ENCODE measurements around the gene TTLL13.

DNA sequence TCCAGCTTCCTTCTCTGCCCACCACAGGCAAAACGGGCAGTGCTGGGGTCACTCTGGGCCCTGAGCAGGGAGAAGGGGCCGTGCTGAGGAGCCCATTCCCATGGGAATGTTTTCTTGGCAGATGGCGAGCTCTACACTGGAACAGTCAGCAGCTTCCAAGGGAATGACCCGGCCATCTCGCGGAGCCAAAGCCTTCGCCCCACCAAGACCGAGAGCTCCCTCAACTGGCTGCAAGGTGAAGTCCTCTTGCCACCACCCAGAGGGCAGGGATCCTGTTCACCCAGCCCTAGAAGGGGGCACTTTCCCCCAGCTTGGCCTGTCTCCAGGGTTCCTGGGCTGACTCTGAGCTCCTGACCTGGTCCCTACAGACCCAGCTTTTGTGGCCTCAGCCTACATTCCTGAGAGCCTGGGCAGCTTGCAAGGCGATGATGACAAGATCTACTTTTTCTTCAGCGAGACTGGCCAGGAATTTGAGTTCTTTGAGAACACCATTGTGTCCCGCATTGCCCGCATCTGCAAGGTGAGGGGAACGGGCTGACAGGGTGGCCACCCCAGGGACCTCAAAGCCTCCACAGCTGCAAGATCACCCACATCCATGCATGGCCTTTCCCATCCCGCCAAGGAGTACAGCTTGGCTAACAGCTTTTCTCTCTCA is 28.0 kb upstream of the TTLL13 start:
- TF ChIP-seq POLR2A (IDR thresholded peaks at IDR 0.05) (no peak), EP300 (IDR thresholded peaks at IDR 0.05) (no peak)
- TF ChIP-seq, protein P1, sequence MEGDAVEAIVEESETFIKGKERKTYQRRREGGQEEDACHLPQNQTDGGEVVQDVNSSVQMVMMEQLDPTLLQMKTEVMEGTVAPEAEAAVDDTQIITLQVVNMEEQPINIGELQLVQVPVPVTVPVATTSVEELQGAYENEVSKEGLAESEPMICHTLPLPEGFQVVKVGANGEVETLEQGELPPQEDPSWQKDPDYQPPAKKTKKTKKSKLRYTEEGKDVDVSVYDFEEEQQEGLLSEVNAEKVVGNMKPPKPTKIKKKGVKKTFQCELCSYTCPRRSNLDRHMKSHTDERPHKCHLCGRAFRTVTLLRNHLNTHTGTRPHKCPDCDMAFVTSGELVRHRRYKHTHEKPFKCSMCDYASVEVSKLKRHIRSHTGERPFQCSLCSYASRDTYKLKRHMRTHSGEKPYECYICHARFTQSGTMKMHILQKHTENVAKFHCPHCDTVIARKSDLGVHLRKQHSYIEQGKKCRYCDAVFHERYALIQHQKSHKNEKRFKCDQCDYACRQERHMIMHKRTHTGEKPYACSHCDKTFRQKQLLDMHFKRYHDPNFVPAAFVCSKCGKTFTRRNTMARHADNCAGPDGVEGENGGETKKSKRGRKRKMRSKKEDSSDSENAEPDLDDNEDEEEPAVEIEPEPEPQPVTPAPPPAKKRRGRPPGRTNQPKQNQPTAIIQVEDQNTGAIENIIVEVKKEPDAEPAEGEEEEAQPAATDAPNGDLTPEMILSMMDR (IDR thresholded peaks at IDR 0.05), result peak; percentile 48 to 82 (median 56)
